ENCODE measurements around the gene MTHFSD.

MTHFSD gene

GRCh38 chr16:86517033-86517432 lies 38.0 kb downstream of the MTHFSD start:
- Mint-ChIP-seq H3K9me3 (no peaks in the 10 kb centered on the region), H3K4me3 (peak overlapping the region in 1 of 3 experiments; percentile 29), H3K36me3 (ENCODE audit: low read depth) (no peaks in the 10 kb centered on the region), H3K4me1 (peaks cover 5% of the 10 kb centered on the region), H3K27ac (no peak overlapping the region), H3K27me3 (ENCODE audit: low read depth) (peaks cover 100% of the 10 kb centered on the region)
- no peak for TF ChIP-seq CTCF (IDR thresholded peaks at IDR 0.05; ENCODE audit: unreplicated experiment in 3 of 3)

- H3K4me3 Mint-ChIP-seq, result peak overlapping the region; percentile 33 to 56 (median 53)
- no peaks in the 10 kb centered on the region for H3K36me3 Mint-ChIP-seq (ENCODE audit: low read depth)
- peaks cover 100% of the 10 kb centered on the region for H3K27me3 Mint-ChIP-seq (ENCODE audit: low read depth)
- H3K27ac Mint-ChIP-seq, result no peak overlapping the region
- no peaks in the 10 kb centered on the region for H3K9me3 Mint-ChIP-seq
- TF ChIP-seq CTCF (IDR thresholded peaks at IDR 0.05; ENCODE audit: unreplicated experiment in 3 of 3), result no peak
- peaks cover 5% of the 10 kb centered on the region for H3K4me1 Mint-ChIP-seq
Observed at GRCh38 chr16:86516623-86517003, 38.4 kb downstream of the MTHFSD start.

GRCh38 chr16:86515777-86516622 lies 39.0 kb downstream of the MTHFSD start:
- Mint-ChIP-seq H3K4me3 (peak overlapping the region; percentile 53 to 59 (median 56)), H3K36me3 (ENCODE audit: low read depth) (no peaks in the 10 kb centered on the region), H3K9me3 (no peaks in the 10 kb centered on the region), H3K27ac (no peak overlapping the region), H3K27me3 (ENCODE audit: low read depth) (peaks cover 99% of the 10 kb centered on the region), H3K4me1 (peaks cover 5% of the 10 kb centered on the region)
- TF ChIP-seq CTCF (IDR thresholded peaks at IDR 0.05; ENCODE audit: unreplicated experiment in 3 of 3), result no peak

- Mint-ChIP-seq H3K4me3 (no peak overlapping the region), H3K27ac (no peak overlapping the region), H3K27me3 (ENCODE audit: low read depth) (peaks cover 99% of the 10 kb centered on the region), H3K9me3 (no peaks in the 10 kb centered on the region), H3K4me1 (peaks cover 5% of the 10 kb centered on the region), H3K36me3 (ENCODE audit: low read depth) (no peaks in the 10 kb centered on the region)
- TF ChIP-seq CTCF (IDR thresholded peaks at IDR 0.05; ENCODE audit: unreplicated experiment in 3 of 3), result no peak
Observed at GRCh38 chr16:86515413-86515776, 39.6 kb downstream of the MTHFSD start.

- Mint-ChIP-seq H3K27ac (no peak overlapping the region), H3K9me3 (no peaks in the 10 kb centered on the region), H3K4me3 (peak overlapping the region in 2 of 3 experiments; percentile 5 to 53), H3K27me3 (ENCODE audit: low read depth) (peaks cover 95% of the 10 kb centered on the region), H3K36me3 (ENCODE audit: low read depth) (no peaks in the 10 kb centered on the region), H3K4me1 (peaks cover 5% of the 10 kb centered on the region)
- no peak for TF ChIP-seq CTCF (IDR thresholded peaks at IDR 0.05; ENCODE audit: unreplicated experiment in 3 of 3)
Observed at GRCh38 chr16:86514481-86515376, 40.3 kb downstream of the MTHFSD start.

Measured in nephron (organoid).